Glutamatergic neuron (in vitro differentiated cells): ENCODE results near the gene PLEKHG5. TPM values are rescaled to one million over a fixed set of nuclear protein-coding genes. Genes with fewer than 3 reads are reported as not detected.
A peak's percentile ranks its signal among the peaks of the same experiment; 100 is the strongest.

Experiments
- DNase-seq: peaks from one replicate; pipeline ENCODE4 v3.0.0; 2022
- H3K27ac Mint-ChIP-seq: one replicate; pipeline ENCODE4 v1.8.0; 2020; ENCODE audit warnings: mild to moderate bottlenecking, mixed read lengths, inconsistent platforms; ENCODE audit not compliant: unreplicated experiment
- H3K27me3 Mint-ChIP-seq: one replicate; pipeline ENCODE4 v1.8.0; 2020; ENCODE audit warnings: mild to moderate bottlenecking, moderate library complexity, mixed read lengths, inconsistent platforms; ENCODE audit not compliant: unreplicated experiment
- H3K36me3 Mint-ChIP-seq: one replicate; pipeline ENCODE4 v1.8.0; 2020; ENCODE audit warnings: mild to moderate bottlenecking, mixed read lengths, inconsistent platforms; ENCODE audit not compliant: unreplicated experiment
- H3K4me1 Mint-ChIP-seq: one replicate; pipeline ENCODE4 v1.8.0; 2020; ENCODE audit warnings: mild to moderate bottlenecking, low read depth, mixed read lengths, inconsistent platforms; ENCODE audit not compliant: unreplicated experiment
- H3K4me3 Mint-ChIP-seq: one replicate; pipeline ENCODE4 v1.8.0; 2020; ENCODE audit warnings: mild to moderate bottlenecking, mixed read lengths, inconsistent platforms; ENCODE audit not compliant: unreplicated experiment
- H3K9me3 Mint-ChIP-seq: one replicate; pipeline ENCODE4 v1.8.0; 2020; ENCODE audit warnings: mild to moderate bottlenecking, moderate library complexity, mixed read lengths, inconsistent platforms; ENCODE audit not compliant: unreplicated experiment
- CTCF ChIP-seq: fragments of 200-600 bp; sonication (generic); IDR thresholded peaks from one replicate; pipeline ENCODE4 v1.5.0; 2021; ENCODE audit not compliant: partially characterized antibody, unreplicated experiment
- total RNA-seq: library from RNA; stranded (reverse); fragmentation: NEBNext Ultra II Directional; extraction: Animal tissue kit (Norgen Biotek cat#: 25700); gene quantifications from one replicate; pipeline ENCODE4 v1.2.1, GENCODE V29; 2021; ENCODE audit not compliant: unreplicated experiment

PLEKHG5 gene
- total RNA-seq, 1 donor from 2014 or later: 53.0 TPM

- no peak for DNase-seq
- no peak for TF ChIP-seq CTCF
- Mint-ChIP-seq H3K4me3 (no peak overlapping the region), H3K9me3 (no peaks in the 10 kb centered on the region), H3K4me1 (no peaks in the 10 kb centered on the region), H3K36me3 (peaks cover 10% of the 10 kb centered on the region), H3K27me3 (peaks cover 1% of the 10 kb centered on the region), H3K27ac (no peak overlapping the region)
Measured at GRCh38 chr1:6531996-6532395, 40.5 kb upstream of the PLEKHG5 start.

GRCh38 chr1:6530504-6531160 is 39.2 kb upstream of the PLEKHG5 start:
- H3K27ac Mint-ChIP-seq: no peak overlapping the region

GRCh38 chr1:6528492-6528891 is 37.0 kb upstream of the PLEKHG5 start:
- Mint-ChIP-seq H3K27ac (no peak overlapping the region), H3K4me1 (no peaks in the 10 kb centered on the region), H3K27me3 (no peaks in the 10 kb centered on the region), H3K9me3 (no peaks in the 10 kb centered on the region), H3K36me3 (peaks cover 10% of the 10 kb centered on the region), H3K4me3 (no peak overlapping the region)
- no peak for DNase-seq
- no peak for TF ChIP-seq CTCF

More at GRCh38 chr1:6530504-6531160, 39.2 kb upstream of the PLEKHG5 start:
- Mint-ChIP-seq H3K36me3 (peaks cover 10% of the 10 kb centered on the region), H3K4me3 (no peak overlapping the region), H3K4me1 (no peaks in the 10 kb centered on the region), H3K27me3 (no peaks in the 10 kb centered on the region), H3K9me3 (no peaks in the 10 kb centered on the region)
- TF ChIP-seq CTCF: no peak
- DNase-seq: no peak

- Mint-ChIP-seq H3K36me3 (peaks cover 6% of the 10 kb centered on the region), H3K27ac (no peak overlapping the region), H3K27me3 (no peaks in the 10 kb centered on the region), H3K9me3 (no peaks in the 10 kb centered on the region), H3K4me1 (no peaks in the 10 kb centered on the region), H3K4me3 (no peak overlapping the region)
- TF ChIP-seq CTCF: no peak
- DNase-seq: no peak
Measured at GRCh38 chr1:6526316-6526715, 34.8 kb upstream of the PLEKHG5 start.

DNA sequence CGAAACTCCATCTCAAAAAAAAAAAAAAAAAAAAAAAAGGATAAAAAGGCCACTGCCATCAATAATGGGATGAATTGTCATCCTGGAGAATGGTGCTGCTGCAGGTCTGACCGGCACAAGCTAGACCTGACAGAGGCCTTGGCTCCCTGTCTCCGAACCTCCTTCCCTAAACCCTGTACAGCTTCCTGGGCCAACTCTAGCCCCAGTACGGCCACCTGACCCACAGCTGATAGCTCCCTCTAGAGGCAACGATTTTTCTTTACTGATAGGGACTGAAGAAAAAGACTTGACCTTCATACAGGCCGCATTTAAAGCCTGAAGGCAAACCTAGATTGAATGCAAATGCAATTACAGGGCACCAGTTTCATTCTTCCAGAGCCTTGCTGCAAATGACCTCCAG is 32.1 kb upstream of the PLEKHG5 start:
- DNase-seq: no peak
- Mint-ChIP-seq H3K27me3 (peaks cover 2% of the 10 kb centered on the region), H3K27ac (no peak overlapping the region), H3K9me3 (no peaks in the 10 kb centered on the region), H3K4me1 (peaks cover 15% of the 10 kb centered on the region), H3K4me3 (no peak overlapping the region), H3K36me3 (peaks cover 6% of the 10 kb centered on the region)
- peak; percentile 37 for TF ChIP-seq CTCF
